HEK293 (cell line): ENCODE measurements around the gene PRR36.

Source experiments
- GLIS1 ChIP-seq: fragments of 450-650 bp; formaldehyde crosslinking; IDR thresholded peaks from 2 replicates; pipeline ENCODE4 v1.5.1; 2016; ENCODE audit warnings: missing biosample characterization, missing genetic modification characterization
- HOXA7 ChIP-seq: sonication (generic); formaldehyde crosslinking; IDR thresholded peaks from 2 replicates; pipeline ENCODE4 v1.8.1; 2022; ENCODE audit warnings: missing genetic modification reagents, borderline replicate concordance
- HOXD13 ChIP-seq: sonication (generic); formaldehyde crosslinking; IDR thresholded peaks from 2 replicates; pipeline ENCODE4 v1.8.0; 2022; ENCODE audit warnings: missing genetic modification reagents, borderline replicate concordance
- KLF1 ChIP-seq: fragments of 450-650 bp; formaldehyde crosslinking; IDR thresholded peaks from 2 replicates; pipeline ENCODE4 v1.5.1; 2016; ENCODE audit warnings: missing biosample characterization, missing genetic modification characterization
- KLF7 ChIP-seq: fragments of 450-650 bp; formaldehyde crosslinking; IDR thresholded peaks from 2 replicates; pipeline ENCODE4 v1.5.1; 2016; ENCODE audit warnings: missing biosample characterization, missing genetic modification characterization, borderline replicate concordance
- KLF8 ChIP-seq: fragments of 450-650 bp; formaldehyde crosslinking; IDR thresholded peaks from 2 replicates; pipeline ENCODE4 v1.5.1; 2016; ENCODE audit warnings: missing biosample characterization, missing genetic modification characterization
- PRDM1 ChIP-seq: fragments of 450-650 bp; formaldehyde crosslinking; IDR thresholded peaks from 2 replicates; pipeline ENCODE4; 2016; ENCODE audit warnings: missing biosample characterization, missing genetic modification characterization
- SP2 ChIP-seq: fragments of 450-650 bp; formaldehyde crosslinking; IDR thresholded peaks from 2 replicates; pipeline ENCODE4 v1.5.1; 2016; ENCODE audit warnings: missing biosample characterization, missing genetic modification characterization
- ZBTB1 ChIP-seq: fragments of 450-650 bp; formaldehyde crosslinking; IDR thresholded peaks from 2 replicates; pipeline ENCODE4 v1.5.1; 2016; ENCODE audit warnings: missing biosample characterization, missing genetic modification characterization
- ZBTB48 ChIP-seq: fragments of 450-650 bp; formaldehyde crosslinking; IDR thresholded peaks from 2 replicates; pipeline ENCODE4 v1.5.1; 2016; ENCODE audit warnings: missing biosample characterization, missing genetic modification characterization
- ZEB2 ChIP-seq: fragments of 450-650 bp; formaldehyde crosslinking; IDR thresholded peaks from 2 replicates; pipeline ENCODE4 v1.5.1; 2016; ENCODE audit warnings: missing biosample characterization, missing genetic modification characterization
- ZFHX2 ChIP-seq: fragments of 450-650 bp; formaldehyde crosslinking; conservative IDR thresholded peaks from 2 replicates; pipeline ENCODE4 v1.5.1; 2016; ENCODE audit warnings: missing biosample characterization, missing genetic modification characterization
- ZIC2 ChIP-seq: fragments of 450-650 bp; formaldehyde crosslinking; IDR thresholded peaks from 2 replicates; pipeline ENCODE4 v1.5.1; 2016; ENCODE audit warnings: missing biosample characterization, missing genetic modification characterization
- ZNF114 ChIP-seq: fragments of 450-650 bp; formaldehyde crosslinking; IDR thresholded peaks from 2 replicates; pipeline ENCODE4 v1.5.0; 2017; ENCODE audit warnings: missing biosample characterization, missing genetic modification characterization
- ZNF140 ChIP-seq: fragments of 450-650 bp; formaldehyde crosslinking; IDR thresholded peaks from 2 replicates; pipeline ENCODE4 v1.5.1; 2016; ENCODE audit warnings: missing biosample characterization, missing genetic modification characterization
- ZNF157 ChIP-seq: fragments of 450-650 bp; formaldehyde crosslinking; IDR thresholded peaks from 2 replicates; pipeline ENCODE4 v1.5.1; 2016; ENCODE audit warnings: missing biosample characterization, missing genetic modification characterization
- ZNF174 ChIP-seq: fragments of 450-650 bp; formaldehyde crosslinking; IDR thresholded peaks from 2 replicates; pipeline ENCODE4 v1.5.0; 2017; ENCODE audit warnings: missing biosample characterization, mild to moderate bottlenecking, missing genetic modification characterization
- ZNF184 ChIP-seq: fragments of 450-650 bp; IDR thresholded peaks from 2 replicates; pipeline ENCODE4 v1.5.1; 2018; ENCODE audit warnings: missing biosample characterization, mild to moderate bottlenecking, missing genetic modification characterization
- ZNF2 ChIP-seq: fragments of 450-650 bp; formaldehyde crosslinking; IDR thresholded peaks from 2 replicates; pipeline ENCODE4 v1.5.1; 2016; ENCODE audit warnings: missing biosample characterization, missing genetic modification characterization
- ZNF324 ChIP-seq: fragments of 450-650 bp; formaldehyde crosslinking; IDR thresholded peaks from 2 replicates; pipeline ENCODE4 v1.5.1; 2016; ENCODE audit warnings: missing biosample characterization, missing genetic modification characterization
- ZNF354C ChIP-seq: fragments of 450-650 bp; formaldehyde crosslinking; IDR thresholded peaks from 2 replicates; pipeline ENCODE4 v1.5.1; 2016; ENCODE audit warnings: missing biosample characterization, missing genetic modification characterization, low read depth, borderline replicate concordance
- ZNF37A ChIP-seq: fragments of 450-650 bp; IDR thresholded peaks from 2 replicates; pipeline ENCODE4 v1.5.1; 2018; ENCODE audit warnings: missing biosample characterization, missing genetic modification characterization
- ZNF404 ChIP-seq: fragments of 450-650 bp; formaldehyde crosslinking; IDR thresholded peaks from 2 replicates; pipeline ENCODE4 v1.5.1; 2017; ENCODE audit warnings: missing biosample characterization, missing genetic modification characterization
- ZNF473 ChIP-seq: fragments of 450-650 bp; formaldehyde crosslinking; IDR thresholded peaks from 2 replicates; pipeline ENCODE4 v1.5.1; 2017; ENCODE audit warnings: missing biosample characterization, missing genetic modification characterization
- ZNF544 ChIP-seq: fragments of 450-650 bp; formaldehyde crosslinking; IDR thresholded peaks from 2 replicates; pipeline ENCODE4 v1.5.0; 2017; ENCODE audit warnings: missing biosample characterization, missing genetic modification characterization
- ZNF776 ChIP-seq: fragments of 450-650 bp; formaldehyde crosslinking; IDR thresholded peaks from 2 replicates; pipeline ENCODE4 v1.5.0; 2017; ENCODE audit warnings: missing biosample characterization, missing genetic modification characterization, borderline replicate concordance
- ZNF792 ChIP-seq: fragments of 450-650 bp; formaldehyde crosslinking; IDR thresholded peaks from 2 replicates; pipeline ENCODE4 v1.5.1; 2016; ENCODE audit warnings: missing biosample characterization, missing genetic modification characterization
- TF ChIP-seq, protein P1 (sequence below): fragments of 450-650 bp; formaldehyde crosslinking; IDR thresholded peaks from 2 replicates; pipeline ENCODE4 v1.5.1; 2017; ENCODE audit warnings: missing biosample characterization, missing genetic modification characterization
- TF ChIP-seq, protein P2 (sequence below): fragments of 450-650 bp; formaldehyde crosslinking; IDR thresholded peaks from 2 replicates; pipeline ENCODE4 v1.5.1; 2016; ENCODE audit warnings: missing biosample characterization, missing genetic modification characterization
- TF ChIP-seq, protein P3 (sequence below): fragments of 450-650 bp; formaldehyde crosslinking; IDR thresholded peaks from 2 replicates; pipeline ENCODE4 v1.5.1; 2017; ENCODE audit warnings: missing biosample characterization, missing genetic modification characterization
- TF ChIP-seq, protein P4 (sequence below): fragments of 450-650 bp; formaldehyde crosslinking; IDR thresholded peaks from 2 replicates; pipeline ENCODE4 v1.5.1; 2016; ENCODE audit warnings: missing biosample characterization, missing genetic modification characterization
- TF ChIP-seq, protein P5 (sequence below): fragments of 450-650 bp; formaldehyde crosslinking; IDR thresholded peaks from 2 replicates; pipeline ENCODE4 v1.5.1; 2016; ENCODE audit warnings: missing biosample characterization, missing genetic modification characterization

PRR36 gene

DNA sequence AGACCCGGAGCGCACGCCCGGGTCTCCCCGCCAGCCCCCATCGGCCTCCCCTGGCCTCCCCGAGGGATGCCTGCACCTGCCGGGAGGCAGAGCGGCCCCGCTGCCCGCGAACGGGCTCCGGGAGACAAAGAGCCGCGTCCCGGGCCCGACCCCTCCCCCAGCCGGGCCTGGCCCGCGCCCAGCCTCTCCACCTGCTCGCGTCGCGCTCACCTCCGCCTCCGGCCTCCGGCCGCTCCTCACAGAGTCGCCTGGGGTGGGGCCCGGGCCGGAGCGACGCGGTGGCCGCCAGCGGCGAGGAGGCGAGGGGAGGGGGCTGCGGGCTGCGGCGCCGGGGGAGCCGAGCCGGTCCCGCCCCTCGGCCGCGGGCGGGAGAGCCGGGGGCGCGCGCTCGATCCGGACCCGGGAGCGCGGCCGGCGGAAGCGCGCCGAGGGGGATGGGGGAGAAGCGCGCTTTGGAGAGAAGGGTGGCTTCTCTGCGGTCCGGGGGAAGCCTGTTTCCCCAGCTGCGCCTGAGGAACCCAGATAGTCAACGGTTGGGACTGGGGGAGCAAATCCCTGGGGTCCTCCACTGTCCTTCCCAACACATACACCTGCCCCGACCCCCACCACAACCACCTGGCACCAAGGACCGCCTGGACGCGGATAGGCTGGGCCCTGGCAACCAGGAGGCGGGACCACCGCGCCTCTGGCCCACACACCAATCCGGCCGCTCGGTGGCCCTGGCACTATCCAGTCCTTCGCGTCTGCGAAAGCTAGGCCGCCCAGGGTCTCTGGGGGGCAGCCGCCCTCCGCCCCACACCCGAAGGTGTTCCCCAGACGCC lies at the start of gene PRR36 (continued):
- TF ChIP-seq, protein P1, sequence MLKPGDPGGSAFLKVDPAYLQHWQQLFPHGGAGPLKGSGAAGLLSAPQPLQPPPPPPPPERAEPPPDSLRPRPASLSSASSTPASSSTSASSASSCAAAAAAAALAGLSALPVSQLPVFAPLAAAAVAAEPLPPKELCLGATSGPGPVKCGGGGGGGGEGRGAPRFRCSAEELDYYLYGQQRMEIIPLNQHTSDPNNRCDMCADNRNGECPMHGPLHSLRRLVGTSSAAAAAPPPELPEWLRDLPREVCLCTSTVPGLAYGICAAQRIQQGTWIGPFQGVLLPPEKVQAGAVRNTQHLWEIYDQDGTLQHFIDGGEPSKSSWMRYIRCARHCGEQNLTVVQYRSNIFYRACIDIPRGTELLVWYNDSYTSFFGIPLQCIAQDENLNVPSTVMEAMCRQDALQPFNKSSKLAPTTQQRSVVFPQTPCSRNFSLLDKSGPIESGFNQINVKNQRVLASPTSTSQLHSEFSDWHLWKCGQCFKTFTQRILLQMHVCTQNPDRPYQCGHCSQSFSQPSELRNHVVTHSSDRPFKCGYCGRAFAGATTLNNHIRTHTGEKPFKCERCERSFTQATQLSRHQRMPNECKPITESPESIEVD (tag by site-specific recombination) = no peak
- TF ChIP-seq ZFHX2 (tag by site-specific recombination) (no peak), ZNF114 (tag by site-specific recombination) (no peak), GLIS1 (tag by site-specific recombination) (peak; percentile 35), ZNF776 (tag by site-specific recombination) (no peak), ZBTB48 (tag by site-specific recombination) (0 out of 2 replicates have a peak, but pooled peaks have one; percentile 6), SP2 (tag by site-specific recombination) (peak; percentile 87), ZNF404 (no peak), HOXA7 (CRISPR knock-in tag) (no peak), ZIC2 (tag by site-specific recombination) (peak; percentile 30; the same call in 1 of the 2 replicates), KLF1 (tag by site-specific recombination) (0 out of 2 replicates have a peak, but pooled peaks have one; percentile 22), ZNF544 (no peak), ZEB2 (tag by site-specific recombination) (peak; percentile 88), ZBTB1 (tag by site-specific recombination) (no peak), KLF7 (tag by site-specific recombination) (no peak), ZNF140 (tag by site-specific recombination) (no peak), ZNF184 (tag by site-specific recombination) (0 out of 2 replicates have a peak, but pooled peaks have one; percentile 21), ZNF324 (tag by site-specific recombination) (no peak), ZNF2 (no peak), ZNF37A (tag by site-specific recombination) (no peak), ZNF792 (tag by site-specific recombination) (no peak), ZNF174 (tag by site-specific recombination) (no peak), ZNF157 (tag by site-specific recombination) (no peak), KLF8 (tag by site-specific recombination) (peak; percentile 9), ZNF354C (no peak), PRDM1 (no peak), ZNF473 (tag by site-specific recombination) (no peak), HOXD13 (CRISPR knock-in tag) (no peak)
- TF ChIP-seq, protein P2, sequence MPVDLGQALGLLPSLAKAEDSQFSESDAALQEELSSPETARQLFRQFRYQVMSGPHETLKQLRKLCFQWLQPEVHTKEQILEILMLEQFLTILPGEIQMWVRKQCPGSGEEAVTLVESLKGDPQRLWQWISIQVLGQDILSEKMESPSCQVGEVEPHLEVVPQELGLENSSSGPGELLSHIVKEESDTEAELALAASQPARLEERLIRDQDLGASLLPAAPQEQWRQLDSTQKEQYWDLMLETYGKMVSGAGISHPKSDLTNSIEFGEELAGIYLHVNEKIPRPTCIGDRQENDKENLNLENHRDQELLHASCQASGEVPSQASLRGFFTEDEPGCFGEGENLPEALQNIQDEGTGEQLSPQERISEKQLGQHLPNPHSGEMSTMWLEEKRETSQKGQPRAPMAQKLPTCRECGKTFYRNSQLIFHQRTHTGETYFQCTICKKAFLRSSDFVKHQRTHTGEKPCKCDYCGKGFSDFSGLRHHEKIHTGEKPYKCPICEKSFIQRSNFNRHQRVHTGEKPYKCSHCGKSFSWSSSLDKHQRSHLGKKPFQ = no peak
- TF ChIP-seq, protein P3, sequence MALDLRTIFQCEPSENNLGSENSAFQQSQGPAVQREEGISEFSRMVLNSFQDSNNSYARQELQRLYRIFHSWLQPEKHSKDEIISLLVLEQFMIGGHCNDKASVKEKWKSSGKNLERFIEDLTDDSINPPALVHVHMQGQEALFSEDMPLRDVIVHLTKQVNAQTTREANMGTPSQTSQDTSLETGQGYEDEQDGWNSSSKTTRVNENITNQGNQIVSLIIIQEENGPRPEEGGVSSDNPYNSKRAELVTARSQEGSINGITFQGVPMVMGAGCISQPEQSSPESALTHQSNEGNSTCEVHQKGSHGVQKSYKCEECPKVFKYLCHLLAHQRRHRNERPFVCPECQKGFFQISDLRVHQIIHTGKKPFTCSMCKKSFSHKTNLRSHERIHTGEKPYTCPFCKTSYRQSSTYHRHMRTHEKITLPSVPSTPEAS (tag by site-specific recombination) = no peak
- TF ChIP-seq, protein P4, sequence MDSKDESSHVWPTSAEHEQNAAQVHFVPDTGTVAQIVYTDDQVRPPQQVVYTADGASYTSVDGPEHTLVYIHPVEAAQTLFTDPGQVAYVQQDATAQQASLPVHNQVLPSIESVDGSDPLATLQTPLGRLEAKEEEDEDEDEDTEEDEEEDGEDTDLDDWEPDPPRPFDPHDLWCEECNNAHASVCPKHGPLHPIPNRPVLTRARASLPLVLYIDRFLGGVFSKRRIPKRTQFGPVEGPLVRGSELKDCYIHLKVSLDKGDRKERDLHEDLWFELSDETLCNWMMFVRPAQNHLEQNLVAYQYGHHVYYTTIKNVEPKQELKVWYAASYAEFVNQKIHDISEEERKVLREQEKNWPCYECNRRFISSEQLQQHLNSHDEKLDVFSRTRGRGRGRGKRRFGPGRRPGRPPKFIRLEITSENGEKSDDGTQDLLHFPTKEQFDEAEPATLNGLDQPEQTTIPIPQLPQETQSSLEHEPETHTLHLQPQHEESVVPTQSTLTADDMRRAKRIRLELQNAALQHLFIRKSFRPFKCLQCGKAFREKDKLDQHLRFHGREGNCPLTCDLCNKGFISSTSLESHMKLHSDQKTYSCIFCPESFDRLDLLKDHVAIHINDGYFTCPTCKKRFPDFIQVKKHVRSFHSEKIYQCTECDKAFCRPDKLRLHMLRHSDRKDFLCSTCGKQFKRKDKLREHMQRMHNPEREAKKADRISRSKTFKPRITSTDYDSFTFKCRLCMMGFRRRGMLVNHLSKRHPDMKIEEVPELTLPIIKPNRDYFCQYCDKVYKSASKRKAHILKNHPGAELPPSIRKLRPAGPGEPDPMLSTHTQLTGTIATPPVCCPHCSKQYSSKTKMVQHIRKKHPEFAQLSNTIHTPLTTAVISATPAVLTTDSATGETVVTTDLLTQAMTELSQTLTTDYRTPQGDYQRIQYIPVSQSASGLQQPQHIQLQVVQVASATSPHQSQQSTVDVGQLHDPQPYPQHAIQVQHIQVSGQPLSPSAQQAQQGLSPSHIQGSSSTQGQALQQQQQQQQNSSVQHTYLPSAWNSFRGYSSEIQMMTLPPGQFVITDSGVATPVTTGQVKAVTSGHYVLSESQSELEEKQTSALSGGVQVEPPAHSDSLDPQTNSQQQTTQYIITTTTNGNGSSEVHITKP (tag by site-specific recombination) = peak; percentile 91
- TF ChIP-seq, protein P5, sequence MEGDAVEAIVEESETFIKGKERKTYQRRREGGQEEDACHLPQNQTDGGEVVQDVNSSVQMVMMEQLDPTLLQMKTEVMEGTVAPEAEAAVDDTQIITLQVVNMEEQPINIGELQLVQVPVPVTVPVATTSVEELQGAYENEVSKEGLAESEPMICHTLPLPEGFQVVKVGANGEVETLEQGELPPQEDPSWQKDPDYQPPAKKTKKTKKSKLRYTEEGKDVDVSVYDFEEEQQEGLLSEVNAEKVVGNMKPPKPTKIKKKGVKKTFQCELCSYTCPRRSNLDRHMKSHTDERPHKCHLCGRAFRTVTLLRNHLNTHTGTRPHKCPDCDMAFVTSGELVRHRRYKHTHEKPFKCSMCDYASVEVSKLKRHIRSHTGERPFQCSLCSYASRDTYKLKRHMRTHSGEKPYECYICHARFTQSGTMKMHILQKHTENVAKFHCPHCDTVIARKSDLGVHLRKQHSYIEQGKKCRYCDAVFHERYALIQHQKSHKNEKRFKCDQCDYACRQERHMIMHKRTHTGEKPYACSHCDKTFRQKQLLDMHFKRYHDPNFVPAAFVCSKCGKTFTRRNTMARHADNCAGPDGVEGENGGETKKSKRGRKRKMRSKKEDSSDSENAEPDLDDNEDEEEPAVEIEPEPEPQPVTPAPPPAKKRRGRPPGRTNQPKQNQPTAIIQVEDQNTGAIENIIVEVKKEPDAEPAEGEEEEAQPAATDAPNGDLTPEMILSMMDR = no peak
